AG04450 (cell line): ENCODE results near the gene CDC42EP5. TPM values are rescaled to one million over a fixed set of nuclear protein-coding genes. Genes with fewer than 3 reads are reported as not detected.

Experiments used
- CTCF ChIA-PET: fragments of 300-600, 350-600 bp; formaldehyde crosslinking; extraction: SDS; loops from one replicate; lab custom pipeline; 2022; ENCODE audit warnings: antibody characterized with exemption, inconsistent platforms; lab: Charles Lee
- POLR2A ChIA-PET: fragments of 350-600 bp; formaldehyde crosslinking; extraction: SDS; loops from one replicate; lab custom pipeline; 2021; ENCODE audit warnings: antibody characterized with exemption, inconsistent platforms; lab: Yijun Ruan, JAX
- DNase-seq: peaks from one replicate; pipeline ENCODE4 v3.0.0-alpha.2; 2011; ENCODE audit warnings: low read depth, low spot score
- H3K27ac ChIP-seq: one replicate; pipeline ENCODE4 v1.5.1; 2012; ENCODE audit warnings: low read depth, low read length, control low read depth
- H3K27me3 ChIP-seq: one replicate; pipeline ENCODE4 v1.6.0; 2012; ENCODE audit warnings: low read length; ENCODE audit not compliant: control insufficient read depth, insufficient read depth
- H3K4me3 ChIP-seq: 2 replicates; pipeline ENCODE4 v1.5.1; 2011; ENCODE audit warnings: mild to moderate bottlenecking, low read depth, low read length, control low read depth
- H3K9me3 ChIP-seq: 2 replicates; pipeline ENCODE4 v1.5.1; 2012; ENCODE audit warnings: low read length; ENCODE audit not compliant: control insufficient read depth, insufficient read depth
- CTCF ChIP-seq: IDR thresholded peaks from 2 replicates; pipeline ENCODE4 v1.5.1; 2011; ENCODE audit warnings: low read depth, low read length, control low read depth, inconsistent platforms
- polyA plus RNA-seq: library from polyadenylated mRNA; depleted of rRNA; stranded (reverse); fragments of >200 nt; gene quantifications from 2 replicates; pipeline ENCODE4 v1.2.3, GENCODE V29; 2011

CDC42EP5 gene
- polyA plus RNA-seq, 1 experiment = 12.3 TPM

- POLR2A ChIA-PET = no interaction called here
- H3K4me3 ChIP-seq = no peak overlapping the region
- no peak for DNase-seq
- no peak for TF ChIP-seq CTCF
- no peaks in the 10 kb centered on the region; the same call in 1 of the 2 replicates for H3K9me3 ChIP-seq
- H3K27me3 ChIP-seq = peaks cover 15% of the 10 kb centered on the region
- CTCF ChIA-PET = no interaction called here
- no peak overlapping the region for H3K27ac ChIP-seq
These were observed 40.9 kb downstream of the CDC42EP5 start for GRCh38 chr19:54432144-54432738.

GRCh38 chr19:54431255-54431838 lies 41.7 kb downstream of the CDC42EP5 start:
- DNase-seq = no peak
- TF ChIP-seq CTCF = no peak
- no peak overlapping the region for H3K27ac ChIP-seq
- no peaks in the 10 kb centered on the region; the same call in 1 of the 2 replicates for H3K9me3 ChIP-seq
- CTCF ChIA-PET = no interaction called here
- POLR2A ChIA-PET = interaction anchor here (0.9 to 1.1 kb wide), 3 partner anchors 17 to 32 kb away, joined by 3 to 5 read pairs (median 4); partner anchors contain the start of genes LENG8 and LENG9
- no peak overlapping the region for H3K4me3 ChIP-seq
- H3K27me3 ChIP-seq = peaks cover 15% of the 10 kb centered on the region

GRCh38 chr19:54430306-54431254 lies 42.5 kb downstream of the CDC42EP5 start:
- no peak for DNase-seq
- POLR2A ChIA-PET = interaction anchor here (0.6 to 1.1 kb wide), 4 partner anchors 13 to 33 kb away, joined by 3 to 5 read pairs (median 4); partner anchors contain the start of genes LENG8 and LENG9

GRCh38 chr19:54429545-54430227 lies 43.4 kb downstream of the CDC42EP5 start:
- POLR2A ChIA-PET = interaction anchor here (0.6 to 1.0 kb wide), 2 partner anchors 10 to 19 kb away, joined by 4 read pairs; partner anchors contain the start of gene LENG8
- H3K27me3 ChIP-seq = peaks cover 16% of the 10 kb centered on the region
- TF ChIP-seq CTCF = no peak
- no peak for DNase-seq
- no peak overlapping the region for H3K27ac ChIP-seq
- no peaks in the 10 kb centered on the region; the same call in 1 of the 2 replicates for H3K9me3 ChIP-seq
- CTCF ChIA-PET = no interaction called here
- no peak overlapping the region for H3K4me3 ChIP-seq

More at GRCh38 chr19:54430306-54431254, 42.5 kb downstream of the CDC42EP5 start:
- H3K27ac ChIP-seq = no peak overlapping the region
- CTCF ChIA-PET = no interaction called here
- no peak for TF ChIP-seq CTCF
- no peaks in the 10 kb centered on the region; the same call in 1 of the 2 replicates for H3K9me3 ChIP-seq
- H3K27me3 ChIP-seq = peaks cover 15% of the 10 kb centered on the region
- peak overlapping the region; percentile 56 for H3K4me3 ChIP-seq
